Small intestine (tissue), 7 donors: ENCODE data around the gene ACSF3. TPM values are rescaled to one million over a fixed set of nuclear protein-coding genes. Genes with fewer than 3 reads are reported as not detected.
"Not testable (repeated sequence)": the region's sequence is repeated elsewhere in the genome, so short reads cannot be mapped to it uniquely, and the experiment has no call there.

Experiments
- DNase-seq, 2 donors: peaks; one replicate each; pipeline versions ENCODE4 v3.0.0 to v3.0.0-alpha.2; 2013
- FAIRE-seq: peaks from 2 replicates; lab custom pipeline; 2012; peaks lifted over from hg19 to GRCh38; lab: Jason Lieb, UNC
- H3K27ac ChIP-seq, 3 donors: one replicate each; pipeline ENCODE4 v1.5.1; 2013; ENCODE audit warnings: low read length in 2 of 3, mild to moderate bottlenecking in 2 of 3, control low read depth in 1 of 3, inconsistent platforms in 1 of 3, low read depth in 1 of 3, moderate library complexity in 1 of 3
- H3K27me3 ChIP-seq, 3 donors: one replicate each; pipeline ENCODE4 v1.6.1; 2013; ENCODE audit warnings: low read length in 3 of 3, inconsistent platforms in 1 of 3; ENCODE audit not compliant: control insufficient read depth in 3 of 3, insufficient read depth in 3 of 3
- H3K36me3 ChIP-seq, 3 donors: one replicate each; pipeline ENCODE4 v1.6.1; 2013; ENCODE audit warnings: low read length in 3 of 3, inconsistent platforms in 1 of 3, low read depth in 1 of 3, mild to moderate bottlenecking in 1 of 3, moderate library complexity in 1 of 3; ENCODE audit not compliant: control insufficient read depth in 3 of 3, insufficient read depth in 2 of 3
- H3K4me1 ChIP-seq, 3 donors: one replicate each; pipeline ENCODE4 v1.6.1; 2013; ENCODE audit warnings: low read length in 2 of 3, inconsistent platforms in 1 of 3, low read depth in 1 of 3, mild to moderate bottlenecking in 1 of 3, moderate library complexity in 1 of 3; ENCODE audit not compliant: control insufficient read depth in 3 of 3, insufficient read depth in 2 of 3
- H3K4me3 ChIP-seq, 3 donors: one replicate each; pipeline ENCODE4 v1.5.1; 2013; ENCODE audit warnings: low read length in 3 of 3, control low read depth in 1 of 3, inconsistent platforms in 1 of 3, low read depth in 1 of 3, mild to moderate bottlenecking in 1 of 3, moderate library complexity in 1 of 3
- H3K9me3 ChIP-seq, 2 donors: one replicate each; pipeline ENCODE4 v1.6.1; 2013; ENCODE audit warnings: low read depth in 1 of 2, low read length in 1 of 2; ENCODE audit not compliant: control insufficient read depth in 2 of 2, insufficient read depth in 1 of 2
- whole genome bisulfite sequencing, 3 donors: extraction: QIAGEN DNeasy Blood & Tissue Kit; methylation state at CpG; one replicate each; pipeline ENCODE4 v1.1.7; 2013; 5-methylcytosine and 5-hydroxymethylcytosine counted together
- polyA plus RNA-seq, 4 donors: library from polyadenylated mRNA; stranded (reverse) in 3 of 4; unstranded in 1 of 4; fragments of 200-250 nt in 3 of 4; fragments of 120-200 nt in 1 of 4; gene quantifications; one replicate each; pipeline versions ENCODE4 v1.2.1 to v1.2.3, GENCODE V29; 2013
- donor health status: healthy with polysubstance abuse.
- donor health status: control.
- donor health status: control.
- donor health status: Bipolar disorder and iron deficiency.
- donor health status: healthy.

The ACSF3 gene
- polyA plus RNA-seq, 4 donors = 35.3 to 93.7 (median 58.7) TPM

- H3K27me3 ChIP-seq = peaks cover 0 to 50% (median 3%) of the 10 kb centered on the region in 3 donors
- no peak for DNase-seq
- 81 to 86% (median 82%) methylated on average over 11 of the region's 11 CpGs for WGBS, 3 donors
- H3K4me3 ChIP-seq = no peak overlapping the region
- H3K36me3 ChIP-seq = no peaks in the 10 kb centered on the region
- no peak overlapping the region for H3K27ac ChIP-seq
- H3K4me1 ChIP-seq = no peaks in the 10 kb centered on the region
- no peak for FAIRE-seq
- H3K9me3 ChIP-seq = no peaks in the 10 kb centered on the region
These were observed 28.2 kb upstream of the ACSF3 start for GRCh38 chr16:89065458-89065822.

DNA sequence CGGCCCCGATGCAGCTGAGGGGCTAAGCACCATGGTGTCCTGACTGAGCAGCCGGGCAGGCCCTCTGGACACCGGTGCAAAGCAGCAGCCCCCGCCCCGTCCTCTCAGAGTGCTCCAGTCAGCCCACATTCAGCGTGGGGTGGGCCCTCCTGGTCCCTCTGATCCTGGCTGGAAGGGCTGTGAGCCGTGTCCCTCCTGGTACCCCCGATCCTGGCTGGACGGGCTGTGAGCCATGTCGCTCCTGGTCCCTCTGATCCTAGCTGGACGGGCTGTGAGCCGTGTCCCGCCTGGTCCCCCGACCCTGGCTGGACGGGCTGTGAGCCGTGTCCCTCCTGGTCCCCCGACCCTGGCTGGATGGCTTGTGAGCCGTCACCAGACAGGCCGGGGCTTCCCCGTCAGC, 26.9 kb upstream of the ACSF3 start:
- no peak for DNase-seq
- no peaks in the 10 kb centered on the region for H3K36me3 ChIP-seq
- H3K9me3 ChIP-seq = no peaks in the 10 kb centered on the region
- H3K27ac ChIP-seq = no peak overlapping the region
- H3K4me1 ChIP-seq = peaks cover 0 to 3% (median 0%) of the 10 kb centered on the region in 3 donors
- WGBS, 3 donors = 74 to 75% (median 75%) methylated on average over 20 to 21 of the region's 21 CpGs
- H3K27me3 ChIP-seq = peaks cover 0 to 48% (median 3%) of the 10 kb centered on the region in 3 donors
- no peak overlapping the region for H3K4me3 ChIP-seq
- no peak for FAIRE-seq

DNA sequence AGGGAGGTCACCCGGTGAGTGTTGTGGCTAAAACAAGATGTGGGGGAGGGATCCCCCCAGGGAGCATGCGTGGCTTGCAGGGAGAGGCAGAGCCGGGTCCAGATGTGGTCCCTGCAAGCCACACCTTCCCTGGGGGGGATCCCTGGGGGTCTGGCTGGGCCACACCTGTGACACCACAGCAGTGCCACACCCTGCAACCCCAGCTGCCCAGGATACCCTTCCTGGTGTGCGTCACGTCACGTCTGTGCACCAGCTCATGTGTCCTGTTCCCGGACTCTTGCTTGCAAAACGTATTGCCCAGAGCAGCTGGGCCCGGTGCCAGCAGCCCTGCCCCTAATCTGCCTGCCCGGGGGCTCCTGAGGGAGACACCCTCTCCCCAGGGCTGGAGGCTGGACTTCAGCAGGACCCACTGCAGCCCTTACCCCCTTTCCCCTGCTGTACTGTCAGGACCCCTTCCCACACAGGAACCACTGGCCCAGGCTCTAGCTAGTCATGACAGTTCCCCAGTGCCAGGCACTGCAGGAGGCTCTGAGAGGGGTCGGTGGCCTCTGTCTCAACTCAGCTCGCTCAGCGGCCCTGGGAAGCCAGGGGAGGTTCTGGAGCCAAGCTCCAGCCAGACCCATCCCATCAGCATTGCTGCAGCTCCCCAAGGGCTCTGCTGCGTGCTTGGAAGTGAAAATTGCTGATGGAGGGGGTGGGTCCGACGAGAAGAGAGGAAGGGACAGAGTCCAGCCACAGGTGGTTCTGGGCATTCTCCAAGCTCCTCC, 25.8 kb upstream of the ACSF3 start:
- no peak overlapping the region for H3K4me3 ChIP-seq
- H3K27ac ChIP-seq = no peak overlapping the region
- no peaks in the 10 kb centered on the region for H3K9me3 ChIP-seq
- no peak for DNase-seq
- no peak for FAIRE-seq
- peaks cover 0 to 12% (median 0%) of the 10 kb centered on the region in 3 donors for H3K4me1 ChIP-seq
- H3K27me3 ChIP-seq = peaks cover 0 to 51% (median 3%) of the 10 kb centered on the region in 3 donors
- no peaks in the 10 kb centered on the region for H3K36me3 ChIP-seq
- 12 to 44% (median 32%) methylated on average over 15 to 16 of the region's 16 CpGs for whole genome bisulfite sequencing, 3 donors

- WGBS, 3 donors = 97 to 98% (median 98%) methylated on average over 4 of the region's 4 CpGs
- H3K4me3 ChIP-seq, H3K36me3 ChIP-seq, H3K27ac ChIP-seq, H3K9me3 ChIP-seq, DNase-seq: not testable (repeated sequence)
- FAIRE-seq = peak; percentile 61
- peaks cover 0 to 12% (median 0%) of the 10 kb centered on the region in 3 donors for H3K4me1 ChIP-seq
- peaks cover 0 to 52% (median 3%) of the 10 kb centered on the region in 3 donors for H3K27me3 ChIP-seq
These were observed 24.6 kb upstream of the ACSF3 start for GRCh38 chr16:89068814-89069616.

- 86 to 93% (median 90%) methylated on average over 8 to 9 of the region's 9 CpGs for WGBS, 3 donors
- Histone ChIP-seq H3K4me3 (no peak overlapping the region), H3K9me3 (peaks cover 0 to 7% of the 10 kb centered on the region in 2 donors)
These were observed 23.7 kb upstream of the ACSF3 start for GRCh38 chr16:89069920-89070319.

DNA sequence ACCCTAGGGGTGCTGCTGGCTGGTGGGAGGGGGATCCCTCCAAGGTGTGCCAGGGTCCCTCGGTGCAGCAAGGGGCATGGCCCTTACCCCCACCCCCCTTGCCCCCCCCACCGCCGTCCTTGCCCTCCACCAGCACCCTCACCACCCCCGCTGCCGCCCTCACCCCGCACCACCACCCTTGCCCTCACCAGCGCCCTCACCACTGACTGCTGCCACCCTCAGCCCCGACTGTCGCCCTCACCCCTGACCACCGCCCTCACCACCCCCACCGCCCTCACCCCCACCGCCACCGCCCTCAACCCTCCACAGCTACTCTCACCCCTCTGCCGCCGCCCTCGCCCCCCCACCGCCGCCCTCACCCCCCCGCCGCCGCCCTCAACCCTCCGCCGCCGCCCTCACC, 23.1 kb upstream of the ACSF3 start:
- Histone ChIP-seq H3K4me3 (no peak overlapping the region), H3K36me3 (no peaks in the 10 kb centered on the region), H3K4me1 (peaks cover 0 to 12% (median 0%) of the 10 kb centered on the region in 3 donors), H3K27me3 (peaks cover 0 to 47% (median 3%) of the 10 kb centered on the region in 3 donors), H3K9me3 (peaks cover 0 to 11% of the 10 kb centered on the region in 2 donors), H3K27ac (no peak overlapping the region)
- 77 to 90% (median 80%) methylated on average over 19 to 24 of the region's 24 CpGs for WGBS, 3 donors
- DNase-seq (no peak), FAIRE-seq (no peak)

More at GRCh38 chr16:89069920-89070319, 23.7 kb upstream of the ACSF3 start:
- no peak overlapping the region for H3K27ac ChIP-seq
- H3K27me3 ChIP-seq = peaks cover 0 to 51% (median 3%) of the 10 kb centered on the region in 3 donors
- no peaks in the 10 kb centered on the region for H3K36me3 ChIP-seq
- FAIRE-seq (no peak), DNase-seq (no peak)
- H3K4me1 ChIP-seq = peaks cover 0 to 12% (median 0%) of the 10 kb centered on the region in 3 donors

- WGBS, 3 donors = 22 to 42% (median 39%) methylated on average over 30 of the region's 30 CpGs
- FAIRE-seq (no peak), DNase-seq (peak in 1 of 2 donors; percentile 80)
- Histone ChIP-seq H3K4me3 (no peak overlapping the region), H3K9me3 (peaks cover 0 to 11% of the 10 kb centered on the region in 2 donors), H3K4me1 (peaks cover 0 to 12% (median 0%) of the 10 kb centered on the region in 3 donors), H3K27ac (no peak overlapping the region), H3K27me3 (peaks cover 0 to 38% (median 3%) of the 10 kb centered on the region in 3 donors), H3K36me3 (no peaks in the 10 kb centered on the region)
These were observed 21.7 kb upstream of the ACSF3 start for GRCh38 chr16:89071686-89072547.
